ENCODE results near the gene PDE3A.

Gene PDE3A

DNA sequence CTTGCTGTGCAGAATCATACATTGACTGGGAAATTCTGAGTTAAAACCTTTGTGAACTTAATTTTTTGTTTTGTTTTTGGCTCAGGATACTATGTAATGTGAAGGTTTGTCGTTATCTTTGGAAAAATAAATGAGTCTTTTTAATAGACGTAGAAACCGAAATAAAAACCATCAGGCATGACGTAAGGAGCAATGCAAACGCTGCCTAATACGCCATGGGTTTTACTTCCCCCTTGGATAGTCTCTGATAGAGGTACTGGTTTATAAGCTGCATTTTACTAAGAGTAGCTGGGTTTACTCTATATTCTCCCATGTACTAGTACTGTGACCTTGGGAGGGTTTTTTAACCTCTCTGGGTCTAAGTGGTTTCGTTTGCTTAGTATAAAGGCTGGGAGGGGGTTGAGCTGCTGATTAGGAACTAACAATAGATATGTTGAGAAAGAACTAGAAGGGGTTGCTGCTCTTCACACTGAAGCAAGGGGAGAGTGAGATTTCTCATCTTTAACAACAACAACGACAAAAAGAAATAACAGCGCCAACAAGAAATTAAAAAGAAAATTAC, 260.0 kb downstream of the PDE3A start:
- DNase-seq, result no peak

DNA sequence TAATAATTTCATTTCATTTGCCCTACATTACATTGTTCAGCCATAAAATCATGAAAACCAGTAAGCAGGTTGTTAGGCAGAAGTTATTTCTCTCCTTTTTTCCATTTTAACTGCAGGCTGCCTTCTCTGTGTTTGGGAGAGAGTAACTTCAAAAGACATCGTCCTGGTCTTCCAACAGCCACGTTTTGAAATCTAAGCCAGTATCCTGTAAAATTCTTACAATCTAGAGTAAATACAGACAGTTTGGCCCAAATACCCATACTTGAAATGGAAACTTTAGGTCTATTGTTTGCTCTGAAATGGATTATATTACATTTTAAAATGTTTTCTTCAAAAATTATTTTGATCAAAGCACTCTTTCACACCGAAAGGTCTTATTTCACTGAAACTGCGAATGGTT, 260.7 kb downstream of the PDE3A start:
- no peak for DNase-seq

DNA sequence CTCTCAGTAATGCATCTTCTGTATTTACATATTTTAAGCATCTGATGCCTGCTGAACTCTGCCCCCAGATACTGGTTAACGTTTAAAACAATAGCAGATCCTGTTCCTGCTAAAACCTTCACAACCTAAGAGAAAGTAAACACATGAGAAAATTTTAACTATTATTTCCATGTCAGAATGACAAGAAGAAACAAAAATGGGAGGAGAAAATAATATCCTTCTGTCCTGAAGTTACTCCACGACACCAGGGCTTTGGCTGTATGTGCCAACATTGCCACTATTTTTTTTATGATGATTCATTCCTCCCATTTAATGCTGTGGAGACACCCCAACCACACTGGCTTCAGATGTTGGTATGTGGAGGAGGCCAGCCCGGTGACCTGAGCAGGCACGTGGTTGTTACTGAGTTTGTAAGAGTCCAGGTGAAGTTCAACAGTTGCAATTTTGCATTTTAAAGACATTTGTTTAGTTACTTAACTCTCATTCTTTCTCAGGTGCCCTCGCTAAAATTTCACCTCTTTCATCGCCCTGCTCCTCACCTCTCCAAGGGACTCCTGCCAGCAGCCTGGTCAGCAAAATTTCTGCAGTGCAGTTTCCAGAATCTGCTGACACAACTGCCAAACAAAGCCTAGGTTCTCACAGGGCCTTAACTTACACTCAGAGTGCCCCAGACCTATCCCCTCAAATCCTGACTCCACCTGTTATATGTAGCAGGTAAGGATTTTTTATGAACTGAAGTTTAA, 261.2 kb downstream of the PDE3A start:
- DNase-seq, result no peak

DNA sequence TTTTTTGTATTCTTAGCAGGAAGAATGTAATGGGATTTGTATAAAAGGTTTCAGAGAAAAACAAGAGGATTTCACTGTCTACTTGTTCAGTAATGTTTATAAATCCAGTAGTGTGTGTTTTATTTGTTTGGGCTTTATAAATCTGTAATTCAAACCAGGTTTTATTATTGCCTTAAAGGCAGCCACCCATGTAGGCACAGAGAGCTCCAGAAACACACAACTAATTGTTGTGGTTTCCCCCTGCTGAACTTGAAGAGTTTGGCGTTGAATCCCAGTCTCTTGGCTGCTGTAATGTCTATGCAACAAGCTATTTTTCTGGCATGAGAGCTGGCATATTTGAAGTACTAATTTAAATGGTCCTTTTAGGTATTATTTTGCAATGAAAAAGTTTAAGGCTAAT, 263.4 kb downstream of the PDE3A start:
- DNase-seq, result no peak

DNA sequence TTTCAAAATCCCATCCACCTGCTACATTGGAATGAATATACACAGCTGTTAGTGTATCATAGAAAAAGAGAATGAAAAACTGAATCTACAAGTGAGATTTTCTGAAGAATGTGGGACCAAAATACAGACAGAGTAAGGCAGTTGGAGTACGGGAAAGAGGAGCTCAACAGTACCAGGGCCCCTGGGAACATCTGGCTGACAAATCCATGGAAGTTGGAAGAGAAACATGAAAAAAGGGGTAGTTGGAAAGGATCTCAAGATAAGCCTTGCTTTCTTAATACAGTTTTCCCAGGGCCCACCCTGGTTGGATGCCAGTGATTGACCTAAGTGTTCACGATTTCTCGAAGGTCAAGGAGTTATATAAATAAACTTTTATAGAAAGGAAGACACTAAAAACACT, 272.8 kb downstream of the PDE3A start:
- no peak for DNase-seq

DNA sequence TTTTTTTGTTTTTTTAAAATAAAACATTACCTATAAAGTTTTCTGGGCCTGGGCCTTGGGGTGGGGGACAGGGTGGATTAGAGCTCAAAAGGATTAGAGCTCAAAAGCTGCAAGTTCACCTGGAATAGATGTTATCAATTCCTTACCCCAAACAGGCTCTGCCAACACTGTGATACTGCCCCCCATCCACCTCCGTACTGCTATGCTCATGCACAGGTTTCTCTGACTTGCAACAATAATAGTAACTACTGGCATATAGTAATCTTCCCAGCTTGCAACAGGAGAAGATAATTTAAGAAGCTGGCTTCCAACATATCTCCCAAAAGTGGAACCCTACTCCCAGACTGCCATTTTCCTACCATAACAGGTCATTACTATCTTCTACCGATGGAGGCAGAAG, 275.5 kb downstream of the PDE3A start:
- no peak for DNase-seq

DNA sequence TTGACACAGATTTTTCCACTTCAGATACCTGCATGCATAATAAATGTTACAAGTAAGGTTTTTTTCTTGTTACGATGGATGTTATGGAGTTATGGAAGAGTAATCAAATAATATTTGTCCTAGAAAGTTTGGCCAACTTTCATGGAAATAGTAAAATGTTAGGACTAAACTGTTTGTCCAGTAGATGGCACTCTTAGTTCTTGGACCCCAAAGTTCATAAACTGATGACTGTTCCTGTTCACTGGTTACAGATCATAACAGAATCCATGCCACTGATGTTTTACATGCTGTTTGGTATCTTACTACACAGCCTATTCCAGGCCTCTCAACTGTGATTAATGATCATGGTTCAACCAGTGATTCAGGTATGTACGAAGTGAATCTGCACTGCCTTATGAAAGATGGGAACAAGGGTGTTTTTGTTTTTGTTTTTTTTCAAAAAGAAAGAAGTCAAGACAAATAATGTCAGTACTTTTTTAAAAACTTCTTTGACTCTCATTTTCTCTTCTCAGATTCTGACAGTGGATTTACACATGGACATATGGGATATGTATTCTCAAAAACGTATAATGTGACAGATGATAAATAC, 278.0 kb downstream of the PDE3A start:
- DNase-seq, result no peak

DNA sequence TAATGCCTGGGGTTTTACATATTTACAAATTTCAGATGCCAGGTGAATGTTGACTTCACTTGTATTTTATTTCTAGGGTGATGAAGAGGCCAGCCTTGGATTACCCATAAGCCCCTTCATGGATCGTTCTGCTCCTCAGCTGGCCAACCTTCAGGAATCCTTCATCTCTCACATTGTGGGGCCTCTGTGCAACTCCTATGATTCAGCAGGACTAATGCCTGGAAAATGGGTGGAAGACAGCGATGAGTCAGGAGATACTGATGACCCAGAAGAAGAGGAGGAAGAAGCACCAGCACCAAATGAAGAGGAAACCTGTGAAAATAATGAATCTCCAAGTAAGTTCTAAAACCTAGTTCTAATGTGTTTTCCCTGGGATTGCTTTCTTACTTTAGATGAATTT, 285.5 kb downstream of the PDE3A start:
- no peak for DNase-seq

DNA sequence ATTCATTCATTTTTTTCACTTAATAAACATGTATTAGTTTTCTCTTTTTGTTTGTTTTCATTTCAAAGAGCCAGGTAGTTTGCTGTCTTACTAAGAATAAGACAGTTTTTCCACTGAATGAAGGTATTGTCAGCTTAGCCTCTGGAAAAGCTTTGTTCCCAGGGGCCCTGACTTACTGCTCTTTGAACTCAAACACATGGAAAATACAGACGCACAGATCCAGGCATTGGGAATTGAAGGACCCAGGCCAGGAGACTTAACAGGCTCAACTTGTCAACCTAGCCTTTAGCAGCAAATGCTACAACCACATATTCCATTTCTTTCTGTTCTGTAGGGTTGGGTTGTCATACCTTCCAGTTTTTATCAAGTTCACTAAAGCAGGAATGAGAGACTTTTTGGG, 288.3 kb downstream of the PDE3A start:
- DNase-seq, result no peak

DNA sequence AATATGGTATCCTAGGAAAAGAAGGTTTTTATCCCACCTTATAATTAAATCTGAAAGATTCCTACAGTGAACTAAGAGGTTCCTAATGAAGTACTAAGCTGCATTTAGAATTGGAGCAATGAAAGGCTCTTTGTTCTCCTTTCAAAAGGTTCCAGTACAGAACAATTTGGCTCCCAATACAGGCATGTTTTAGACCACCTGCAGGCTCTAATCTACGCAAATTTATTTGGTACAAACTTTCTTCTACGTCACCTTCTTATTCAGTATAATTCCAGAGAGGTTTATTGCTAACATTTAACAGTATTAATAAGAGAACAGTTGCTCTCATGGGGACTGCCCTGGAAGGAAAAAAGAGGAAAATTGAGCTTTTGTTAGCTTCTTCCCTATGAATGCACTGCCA, 289.2 kb downstream of the PDE3A start:
- DNase-seq, result no peak

DNA sequence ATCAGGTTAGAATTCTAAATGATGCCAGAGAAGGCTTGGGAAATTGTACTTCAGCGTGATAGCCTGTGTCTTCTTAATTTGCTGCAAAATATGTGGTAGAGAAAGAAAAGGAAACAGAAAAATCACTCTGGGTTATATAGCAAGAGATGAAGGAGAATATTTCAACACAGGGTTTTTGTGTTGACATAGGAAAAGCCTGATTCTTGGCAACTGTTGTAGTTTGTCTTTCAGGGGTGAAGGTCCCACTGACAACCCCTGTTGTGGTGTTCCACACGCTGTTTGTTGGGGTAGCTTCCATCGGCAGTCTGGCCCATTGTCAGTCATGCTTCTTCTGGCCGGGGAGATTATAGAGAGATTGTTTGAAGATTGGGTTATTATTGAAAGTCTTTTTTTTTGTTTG, 313.0 kb downstream of the PDE3A start:
- no peak for DNase-seq

DNA sequence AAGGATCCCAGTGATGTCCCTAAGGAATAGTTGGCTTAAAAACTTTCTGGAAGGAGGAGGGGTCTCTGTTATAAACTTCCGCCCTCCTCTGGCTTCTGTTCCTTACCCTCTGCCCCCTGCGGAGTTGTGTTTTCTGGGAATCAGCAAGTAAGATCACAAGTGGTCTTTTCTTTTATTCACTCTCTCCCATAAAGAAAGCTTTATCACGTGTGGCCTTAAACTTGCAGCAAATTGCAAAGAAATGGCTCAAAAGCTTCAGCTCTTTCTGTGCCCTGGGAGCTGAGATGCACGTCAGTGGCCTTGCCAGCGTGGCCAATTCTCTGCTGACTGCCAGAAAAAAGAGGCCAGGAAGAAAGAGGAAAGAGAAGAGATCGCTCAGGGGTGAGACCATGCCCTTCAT, 326.9 kb downstream of the PDE3A start, which contains the start of gene SLCO1C1:
Gene SLCO1C1, plus strand, starts transcription at position 101 of the 400 bp plus-strand sequence. CDS start 4,245 bp downstream, outside the sequence.
- no peak for DNase-seq

DNA sequence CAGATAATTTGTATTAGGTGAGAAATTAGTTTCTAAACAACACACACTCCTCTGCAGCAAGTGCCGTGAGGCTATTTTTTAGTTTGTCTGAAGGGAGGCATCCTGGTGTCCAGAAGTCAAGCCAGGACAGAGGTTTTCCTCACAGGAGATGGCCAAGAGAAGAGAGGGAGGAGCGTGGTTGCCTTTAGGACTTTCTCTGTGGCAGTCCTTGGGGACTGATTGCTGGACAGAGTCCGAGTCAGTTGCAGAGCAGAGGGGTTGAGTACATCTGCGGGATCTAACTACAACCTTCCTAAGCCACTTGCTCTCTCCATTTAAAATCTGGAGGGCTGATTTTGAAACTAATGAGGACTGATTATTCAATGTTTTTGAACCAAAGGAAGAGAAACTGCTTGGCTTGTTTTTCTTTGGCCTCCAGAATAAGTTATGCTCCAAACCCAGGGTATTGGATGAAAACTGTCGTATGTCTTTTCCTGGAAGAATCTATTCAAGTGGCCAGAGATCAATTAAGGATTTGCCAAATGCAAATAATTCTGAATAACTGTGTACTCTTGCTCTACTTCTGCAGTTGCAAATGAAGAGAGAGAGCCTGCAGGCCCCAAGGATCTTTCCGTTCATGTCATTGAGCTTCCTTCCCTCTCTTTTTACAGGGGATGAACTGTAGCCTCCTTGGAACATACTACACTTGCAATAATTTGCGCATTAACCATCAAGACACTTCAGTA, 328.0 kb downstream of the PDE3A start:
- no peak for DNase-seq

DNA sequence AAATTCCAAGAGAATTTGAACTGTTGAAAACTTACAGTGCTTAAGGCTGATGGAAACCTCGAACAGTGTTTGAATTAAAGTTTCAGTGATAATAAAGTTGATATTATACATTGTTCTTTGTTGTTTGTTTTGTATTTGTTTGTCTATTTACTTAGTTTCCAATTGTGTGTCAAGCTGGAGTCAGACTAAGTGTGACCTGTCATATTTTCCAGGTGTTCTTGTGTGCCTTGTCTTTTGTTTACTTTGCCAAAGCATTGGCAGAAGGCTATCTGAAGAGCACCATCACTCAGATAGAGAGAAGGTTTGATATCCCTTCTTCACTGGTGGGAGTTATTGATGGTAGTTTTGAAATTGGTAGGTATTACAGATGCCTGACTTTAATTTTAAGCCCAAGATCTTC, 332.8 kb downstream of the PDE3A start:
- DNase-seq, result no peak

DNA sequence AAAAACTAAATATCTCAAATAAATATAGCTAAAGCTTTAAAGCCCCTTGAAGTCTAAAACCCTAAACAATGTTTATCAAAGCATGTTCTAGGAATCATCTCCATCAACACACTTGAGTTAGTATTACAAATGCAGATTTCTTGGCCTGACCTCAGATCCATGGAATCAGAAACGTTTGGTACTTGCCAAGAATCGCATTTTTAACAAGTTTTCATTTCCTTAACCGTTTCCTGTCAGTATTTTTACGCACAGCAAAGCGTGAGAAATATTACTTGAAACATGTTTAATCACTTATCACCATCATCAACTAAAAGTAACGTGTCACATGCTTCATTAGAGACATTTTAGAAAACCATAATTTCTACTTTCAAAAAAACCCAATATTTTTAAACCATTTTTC, 336.5 kb downstream of the PDE3A start:
- no peak for DNase-seq

DNA sequence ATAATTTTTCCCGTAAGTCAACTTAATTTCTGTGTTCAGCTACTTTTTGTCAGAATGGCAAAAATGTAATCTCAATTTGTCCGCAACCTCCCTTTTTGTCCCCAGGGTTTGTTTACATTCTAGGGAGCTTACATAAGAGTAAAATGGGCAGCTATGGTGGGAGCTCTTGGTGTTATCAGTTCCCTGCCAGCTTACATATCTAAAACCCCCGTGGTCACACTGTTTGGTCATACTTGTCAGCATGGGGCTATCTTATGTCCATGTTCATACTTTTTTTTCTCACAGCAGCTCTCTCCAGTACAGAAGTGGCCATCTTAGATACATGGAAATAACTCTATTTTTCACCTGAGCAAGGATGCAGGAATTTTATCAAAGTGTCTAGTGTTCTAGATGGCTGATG, 343.5 kb downstream of the PDE3A start:
- DNase-seq, result no peak

DNA sequence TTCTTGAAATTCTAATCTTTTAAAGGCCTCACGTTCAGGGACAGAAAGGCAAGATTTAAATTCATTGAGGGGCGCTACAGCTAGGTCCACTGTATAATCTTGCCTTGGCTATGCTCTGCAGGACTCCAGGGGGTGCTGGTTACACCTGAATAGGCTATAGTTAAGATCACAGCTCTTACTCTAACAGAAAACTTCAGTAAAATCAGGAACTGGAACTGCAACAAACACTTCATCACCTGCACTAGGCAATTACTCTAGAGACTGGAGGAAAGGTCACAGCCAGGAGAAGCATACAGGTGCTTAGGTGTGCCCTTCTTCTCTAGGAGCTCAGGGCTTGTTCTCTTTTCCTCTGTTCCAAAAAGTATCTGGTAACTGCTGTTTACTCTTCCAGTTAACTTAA, 347.7 kb downstream of the PDE3A start:
- DNase-seq, result no peak

DNA sequence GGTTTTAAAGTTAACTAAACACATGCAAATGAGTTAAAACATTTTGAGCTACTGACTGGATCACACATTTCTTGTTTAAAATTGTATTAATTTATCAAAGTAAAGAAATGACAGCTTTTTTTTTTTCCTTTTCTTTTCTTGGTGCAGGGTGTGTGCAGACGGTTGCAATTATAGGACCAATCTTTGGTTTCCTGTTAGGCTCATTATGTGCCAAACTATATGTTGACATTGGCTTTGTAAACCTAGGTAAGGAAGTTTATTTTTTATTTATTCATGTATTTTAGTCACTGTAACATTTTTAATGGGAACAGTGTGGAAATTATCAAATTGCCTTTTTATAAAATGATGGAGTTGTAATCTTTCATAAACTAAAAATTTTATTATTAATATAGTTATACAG, 348.6 kb downstream of the PDE3A start:
- DNase-seq, result no peak

DNA sequence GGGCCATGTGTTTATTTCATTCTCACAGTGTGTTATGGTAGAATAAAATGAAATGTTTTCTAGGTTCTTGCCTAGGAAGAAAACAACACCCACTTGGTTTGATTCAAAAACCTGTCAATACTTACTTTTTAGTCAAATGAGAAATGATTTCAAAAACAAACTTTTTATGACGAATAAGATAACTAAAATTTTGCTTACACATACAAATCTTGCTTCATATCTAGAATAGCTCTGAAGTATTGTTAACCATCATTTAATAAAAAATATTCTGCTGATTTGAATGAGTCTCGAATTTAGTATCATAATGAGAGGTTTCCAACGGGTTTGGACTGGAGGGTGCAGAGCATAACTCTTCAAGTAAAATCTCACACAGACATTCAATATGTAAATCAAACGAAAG, 350.0 kb downstream of the PDE3A start:
- DNase-seq, result no peak

DNA sequence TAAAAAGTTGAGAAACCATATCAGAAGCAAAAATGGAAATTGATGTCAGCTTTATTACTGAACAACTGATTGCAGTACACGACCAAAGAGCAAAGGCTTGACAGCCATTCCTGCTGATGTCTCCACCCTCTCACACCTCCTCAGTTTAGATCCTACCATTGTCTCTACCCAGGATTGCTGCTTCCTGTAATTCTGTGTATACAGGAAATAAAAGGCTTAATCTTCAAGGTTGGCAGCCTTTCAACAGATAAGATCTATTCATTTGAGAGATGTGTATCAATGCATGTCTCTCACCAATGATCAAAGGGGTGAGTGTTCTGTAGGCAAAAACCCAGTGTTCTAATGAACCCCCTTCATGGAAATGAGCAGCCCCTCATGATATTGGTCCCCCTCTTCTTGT, 353.8 kb downstream of the PDE3A start:
- no peak for DNase-seq

DNA sequence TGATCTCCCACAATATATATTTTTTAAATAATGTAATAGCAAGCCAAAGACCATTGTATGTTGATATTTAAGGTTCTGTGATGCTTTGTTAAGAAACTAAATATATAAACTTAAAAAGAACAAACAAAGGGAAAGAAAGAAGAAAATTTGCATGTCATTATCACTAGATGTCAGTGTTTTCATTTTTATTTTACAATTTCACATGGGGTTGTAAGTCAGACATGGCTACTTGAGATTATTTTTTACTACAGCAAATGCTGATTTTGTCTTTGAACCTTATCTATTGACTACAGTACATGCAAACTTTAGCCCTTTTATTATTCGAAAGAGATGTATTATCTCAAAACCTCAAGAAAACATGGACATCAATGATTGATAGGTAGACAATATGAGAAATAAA, 362.9 kb downstream of the PDE3A start:
- DNase-seq, result no peak
